ENCODE measurements around the gene ZNF774. TPM values are rescaled to one million over a fixed set of nuclear protein-coding genes. Genes with fewer than 3 reads are reported as not detected.

Gene ZNF774

DNA sequence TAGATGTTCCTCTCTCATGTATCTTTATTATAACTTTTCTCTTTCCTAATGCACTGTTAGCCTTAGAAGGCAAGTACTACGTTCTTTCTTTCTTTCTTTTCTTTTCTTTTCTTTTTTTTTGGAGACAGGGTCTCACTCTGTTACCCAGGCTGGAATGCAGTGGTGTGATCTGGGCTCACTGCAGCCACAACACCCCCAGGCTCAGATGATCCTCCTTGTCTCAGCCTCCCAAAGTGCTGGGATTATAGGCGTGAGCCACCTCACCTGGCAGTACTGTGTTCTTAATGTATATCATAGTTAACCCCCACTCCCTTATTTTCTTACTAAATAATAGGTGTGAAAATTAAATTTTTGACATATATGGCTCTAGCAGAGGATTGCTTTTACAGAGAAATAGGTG lies 59.1 kb downstream of the ZNF774 start:
- Histone ChIP-seq H3K4ac (ENCODE audit: low read length) (no peak overlapping the region), H4K91ac (ENCODE audit: low read depth, low read length, poor library complexity) (no peak overlapping the region), H3K27me3 (ENCODE audit: control insufficient read depth in 3 of 3, insufficient read depth in 3 of 3, low read depth in 1 of 3, low read length in 3 of 3) (no peaks in the 10 kb centered on the region), H4K8ac (ENCODE audit: low read depth, low read length) (no peak overlapping the region), H3K4me2 (ENCODE audit: insufficient read depth, low read length, poor library complexity, severe bottlenecking) (no peak overlapping the region), H3K4me3 (ENCODE audit: low read length in 2 of 2) (no peak overlapping the region), H3K18ac (ENCODE audit: low read length) (no peak overlapping the region), H2BK120ac (ENCODE audit: low read depth, low read length) (no peak overlapping the region), H3K23ac (ENCODE audit: low read depth, low read length, poor library complexity) (no peak overlapping the region), H3K36me3 (replicated peaks in 1 of 2; ENCODE audit: control insufficient read depth in 2 of 2, insufficient read depth in 2 of 2, low read length in 2 of 2) (no peaks in the 10 kb centered on the region), H2BK12ac (ENCODE audit: low read length) (no peak overlapping the region), H2BK15ac (ENCODE audit: low read length) (no peak overlapping the region), H3K9ac (ENCODE audit: low read depth, low read length, poor library complexity) (no peak overlapping the region), H3K27ac (replicated peaks; ENCODE audit: low read length) (no peak overlapping the region), H2AK5ac (ENCODE audit: low read depth, low read length) (no peak overlapping the region), H3K14ac (ENCODE audit: low read length) (no peak overlapping the region), H3K79me1 (ENCODE audit: low read depth, low read length) (no peaks in the 10 kb centered on the region), H3K4me1 (ENCODE audit: control insufficient read depth in 2 of 2, insufficient read depth in 1 of 2, low read depth in 1 of 2, low read length in 2 of 2) (peaks cover 4 to 5% of the 10 kb centered on the region in 2 donors), H2AFZ (ENCODE audit: low read length) (no peak overlapping the region), H2BK5ac (ENCODE audit: low read length) (no peak overlapping the region), H3K9me3 (replicated peaks in 1 of 2; ENCODE audit: control insufficient read depth in 2 of 2, insufficient read depth in 1 of 2, low read depth in 1 of 2, low read length in 2 of 2) (peaks cover 0 to 3% of the 10 kb centered on the region in 2 donors)
- DNase-seq (ENCODE audit: low spot score), result no peak
- WGBS, 2 donors (ENCODE audit: extremely low coverage in 2 of 2, insufficient read length in 2 of 2, insufficient replicate concordance in 1 of 2), result no CpG with 5 or more reads among the region's 2 CpGs

Small RNA genes lying within 50 kb of the gene (small RNA-seq; reads per million reads assigned to genes)
- not detected for gene NDUFA3P4 (ENCODE audit: insufficient read depth)
